HG03558 (cell line): Measurements from ENCODE around the gene EID3.
A peak's percentile ranks its signal among the peaks of the same experiment; 100 is the strongest.
"Not testable (repeated sequence)": the region's sequence is repeated elsewhere in the genome, so short reads cannot be mapped to it uniquely, and the experiment has no call there.

Experiments
- ATAC-seq: cut with Tn5 transposase; IDR thresholded peaks from one replicate; pipeline ENCODE4 v1.9.1; 2021; ENCODE audit warnings: moderate number of reproducible peaks; ENCODE audit not compliant: unreplicated experiment; ENCODE audit errors: extremely low read depth

The EID3 gene

GRCh38 chr12:104303538-104304151, at the start of gene EID3:
TSS of gene EID3 (plus strand) at chr12:104303739. CDS start at chr12:104303935, 196 bp downstream.
- ATAC-seq, result peak; percentile 64

GRCh38 chr12:104257913-104258472, 45.5 kb upstream of the EID3 start:
- ATAC-seq, result no peak

GRCh38 chr12:104258476-104259067, 45.0 kb upstream of the EID3 start:
- ATAC-seq, result no peak

- ATAC-seq, result no peak
Observed at GRCh38 chr12:104263026-104263425, 40.5 kb upstream of the EID3 start.

- no peak for ATAC-seq
Observed at GRCh38 chr12:104263580-104264358, 39.8 kb upstream of the EID3 start.

GRCh38 chr12:104265436-104265835, 38.1 kb upstream of the EID3 start:
- not testable (repeated sequence) for ATAC-seq

GRCh38 chr12:104272938-104273337, 30.6 kb upstream of the EID3 start:
- no peak for ATAC-seq

- no peak for ATAC-seq
Observed at GRCh38 chr12:104273503-104273902, 30.0 kb upstream of the EID3 start.

- ATAC-seq, result no peak
Observed at GRCh38 chr12:104274811-104275210, 28.7 kb upstream of the EID3 start.

- no peak for ATAC-seq
Observed at GRCh38 chr12:104275689-104276088, 27.9 kb upstream of the EID3 start.

GRCh38 chr12:104276273-104277131, 27.0 kb upstream of the EID3 start:
- ATAC-seq, result no peak

GRCh38 chr12:104279164-104279563, 24.4 kb upstream of the EID3 start:
- no peak for ATAC-seq

- no peak for ATAC-seq
Observed at GRCh38 chr12:104280111-104280510, 23.4 kb upstream of the EID3 start.

GRCh38 chr12:104280717-104281458, 22.7 kb upstream of the EID3 start:
- ATAC-seq, result no peak

GRCh38 chr12:104281636-104282035, 21.9 kb upstream of the EID3 start:
- no peak for ATAC-seq

GRCh38 chr12:104282109-104282508, 21.4 kb upstream of the EID3 start:
- no peak for ATAC-seq

- ATAC-seq, result no peak
Observed at GRCh38 chr12:104285740-104286515, 17.6 kb upstream of the EID3 start.

- ATAC-seq, result peak; percentile 84
Observed at GRCh38 chr12:104286516-104287482, 16.7 kb upstream of the EID3 start.
